ENCODE measurements around the gene EGFLAM.

The EGFLAM gene

DNA sequence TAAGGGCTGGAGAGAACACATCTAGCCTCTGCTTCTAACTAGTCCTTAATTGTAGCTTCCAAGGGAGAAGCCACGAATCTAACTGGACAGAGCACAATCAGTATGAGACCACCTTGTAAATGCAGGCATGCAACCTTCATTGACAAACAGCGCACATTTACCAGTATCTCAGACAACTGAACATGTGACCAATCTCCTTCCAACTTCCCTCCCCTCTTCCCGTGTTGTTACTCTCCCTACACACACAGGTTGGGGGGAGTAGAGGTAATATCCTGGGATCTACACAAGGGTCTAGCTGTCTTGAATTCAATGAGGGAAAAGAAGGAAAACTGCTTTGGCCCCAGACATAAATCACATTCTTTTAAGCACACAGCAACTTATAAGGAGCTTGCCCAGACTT lies 220.5 kb downstream of the EGFLAM start:
- no peak overlapping the region for H3K14ac ChIP-seq (ENCODE audit: low read length)
- H3K4me2 ChIP-seq (ENCODE audit: low read length), result no peak overlapping the region
- H3K79me2 ChIP-seq (ENCODE audit: control insufficient read depth, insufficient read depth, low read length, poor library complexity), result no peaks in the 10 kb centered on the region
- H4K8ac ChIP-seq (ENCODE audit: low read depth, low read length), result no peak overlapping the region
- no peak overlapping the region for H4K91ac ChIP-seq (ENCODE audit: low read depth, low read length)
- H3K4ac ChIP-seq (ENCODE audit: low read depth, low read length), result no peak overlapping the region
- H3K36me3 ChIP-seq (ENCODE audit: control insufficient read depth in 1 of 2, insufficient read depth in 2 of 2, low read length in 2 of 2), result peaks cover 0 to 6% of the 10 kb centered on the region in 2 experiments
- H2BK120ac ChIP-seq (ENCODE audit: insufficient read depth, low read length, poor library complexity), result no peak overlapping the region
- no peaks in the 10 kb centered on the region for H3K27me3 ChIP-seq (ENCODE audit: insufficient read depth, low read length)
- H3K4me3 ChIP-seq (ENCODE audit: low read depth, low read length), result no peak overlapping the region
- H3K18ac ChIP-seq (ENCODE audit: low read length), result no peak overlapping the region
- H2AK5ac ChIP-seq (ENCODE audit: low read length), result no peak overlapping the region
- DNase-seq, result no peak
- no peak overlapping the region for H4K12ac ChIP-seq (ENCODE audit: low read depth, low read length)
- H2BK5ac ChIP-seq (ENCODE audit: low read depth, low read length, poor library complexity), result no peak overlapping the region
- no peak overlapping the region for H3K9ac ChIP-seq (ENCODE audit: low read length)
- H3K23ac ChIP-seq (ENCODE audit: low read length), result no peak overlapping the region
- H3K27ac ChIP-seq (ENCODE audit: low read depth, low read length), result no peak overlapping the region
- H2AFZ ChIP-seq (ENCODE audit: insufficient read depth, low read length, poor library complexity), result no peak overlapping the region
- H3K79me1 ChIP-seq (ENCODE audit: low read length), result no peaks in the 10 kb centered on the region
- no CpG with 5 or more reads among the region's 3 CpGs for WGBS (ENCODE audit: extremely low coverage, insufficient coverage, insufficient read length)
- H2BK12ac ChIP-seq (ENCODE audit: low read length), result no peak overlapping the region
- no peaks in the 10 kb centered on the region for H3K9me3 ChIP-seq (ENCODE audit: insufficient read depth, low read depth, low read length)
- no peaks in the 10 kb centered on the region for H3K4me1 ChIP-seq (ENCODE audit: control insufficient read depth in 1 of 2, insufficient read depth in 2 of 2, low read length in 2 of 2)

- Histone ChIP-seq H3K23ac (ENCODE audit: low read length) (no peak overlapping the region), H3K27ac (ENCODE audit: low read depth, low read length) (no peak overlapping the region), H2AK5ac (ENCODE audit: low read length) (no peak overlapping the region), H3K4ac (ENCODE audit: low read depth, low read length) (no peak overlapping the region), H3K4me2 (ENCODE audit: low read length) (no peak overlapping the region), H3K36me3 (ENCODE audit: control insufficient read depth in 1 of 2, insufficient read depth in 2 of 2, low read length in 2 of 2) (peaks cover 0 to 8% of the 10 kb centered on the region in 2 experiments), H3K4me3 (ENCODE audit: low read depth, low read length) (no peak overlapping the region), H4K12ac (ENCODE audit: low read depth, low read length) (no peak overlapping the region), H3K14ac (ENCODE audit: low read length) (no peak overlapping the region), H3K79me1 (ENCODE audit: low read length) (no peaks in the 10 kb centered on the region), H4K91ac (ENCODE audit: low read depth, low read length) (no peak overlapping the region), H3K9me3 (ENCODE audit: insufficient read depth, low read depth, low read length) (no peaks in the 10 kb centered on the region), H4K8ac (ENCODE audit: low read depth, low read length) (no peak overlapping the region), H3K18ac (ENCODE audit: low read length) (no peak overlapping the region), H2BK12ac (ENCODE audit: low read length) (no peak overlapping the region), H3K27me3 (ENCODE audit: insufficient read depth, low read length) (no peaks in the 10 kb centered on the region), H2AFZ (ENCODE audit: insufficient read depth, low read length, poor library complexity) (no peak overlapping the region), H2BK5ac (ENCODE audit: low read depth, low read length, poor library complexity) (no peak overlapping the region), H3K9ac (ENCODE audit: low read length) (no peak overlapping the region), H3K4me1 (ENCODE audit: control insufficient read depth in 1 of 2, insufficient read depth in 2 of 2, low read length in 2 of 2) (no peaks in the 10 kb centered on the region), H2BK120ac (ENCODE audit: insufficient read depth, low read length, poor library complexity) (no peak overlapping the region), H3K79me2 (ENCODE audit: control insufficient read depth, insufficient read depth, low read length, poor library complexity) (no peaks in the 10 kb centered on the region)
- no CpG with 5 or more reads among the region's 6 CpGs for WGBS (ENCODE audit: extremely low coverage, insufficient coverage, insufficient read length)
- no peak for DNase-seq
Observed at GRCh38 chr5:38479315-38479904, 221.1 kb downstream of the EGFLAM start.

DNA sequence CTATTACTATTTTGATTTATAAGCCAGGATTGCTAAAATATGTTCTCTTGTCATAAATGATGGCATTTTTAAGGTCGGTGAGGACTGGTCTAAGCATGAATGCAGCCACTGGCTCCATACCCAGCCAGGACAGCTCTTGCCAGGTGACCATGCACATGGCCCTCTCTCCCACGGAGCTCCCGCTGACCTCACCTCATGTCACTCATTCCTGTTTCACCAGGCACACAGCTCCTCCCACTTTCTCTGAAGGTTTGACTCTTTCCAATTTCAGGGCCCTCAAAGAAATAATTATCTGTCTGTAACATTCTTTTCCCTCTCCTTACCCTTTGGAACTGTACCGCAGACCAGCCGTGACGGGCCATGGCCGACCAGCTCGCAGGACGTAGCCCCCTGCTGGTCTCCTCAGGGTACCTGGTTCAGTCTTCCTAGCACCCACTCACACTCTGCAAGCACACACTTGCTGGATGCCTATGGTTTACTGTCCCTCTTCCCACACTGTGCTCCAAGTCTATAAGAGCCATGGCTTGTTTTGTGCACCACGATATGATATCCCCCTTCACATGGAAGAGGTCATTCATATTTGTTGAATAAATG lies 225.5 kb downstream of the EGFLAM start:
- Histone ChIP-seq H3K9me3 (ENCODE audit: insufficient read depth, low read depth, low read length) (no peaks in the 10 kb centered on the region), H3K27me3 (ENCODE audit: insufficient read depth, low read length) (no peaks in the 10 kb centered on the region), H3K79me2 (ENCODE audit: control insufficient read depth, insufficient read depth, low read length, poor library complexity) (no peaks in the 10 kb centered on the region)

GRCh38 chr5:38494175-38494574 lies 235.8 kb downstream of the EGFLAM start:
- no peak overlapping the region for H3K18ac ChIP-seq (ENCODE audit: low read length)
- no peaks in the 10 kb centered on the region for H3K79me2 ChIP-seq (ENCODE audit: control insufficient read depth, insufficient read depth, low read length, poor library complexity)
- no peak overlapping the region for H4K8ac ChIP-seq (ENCODE audit: low read depth, low read length)
- H4K12ac ChIP-seq (ENCODE audit: low read depth, low read length), result no peak overlapping the region
- no peak overlapping the region for H2AFZ ChIP-seq (ENCODE audit: insufficient read depth, low read length, poor library complexity)
- H2BK120ac ChIP-seq (ENCODE audit: insufficient read depth, low read length, poor library complexity), result no peak overlapping the region
- H3K9ac ChIP-seq (ENCODE audit: low read length), result no peak overlapping the region
- DNase-seq, result no peak
- no peak overlapping the region for H4K91ac ChIP-seq (ENCODE audit: low read depth, low read length)
- peaks cover 10 to 20% of the 10 kb centered on the region in 2 experiments for H3K36me3 ChIP-seq (ENCODE audit: control insufficient read depth in 1 of 2, insufficient read depth in 2 of 2, low read length in 2 of 2)
- no peaks in the 10 kb centered on the region for H3K9me3 ChIP-seq (ENCODE audit: insufficient read depth, low read depth, low read length)
- no peak overlapping the region for H2BK12ac ChIP-seq (ENCODE audit: low read length)
- H3K79me1 ChIP-seq (ENCODE audit: low read length), result no peaks in the 10 kb centered on the region
- H2BK5ac ChIP-seq (ENCODE audit: low read depth, low read length, poor library complexity), result no peak overlapping the region
- H3K27ac ChIP-seq (ENCODE audit: low read depth, low read length), result no peak overlapping the region
- H2AK5ac ChIP-seq (ENCODE audit: low read length), result no peak overlapping the region
- no peaks in the 10 kb centered on the region for H3K4me1 ChIP-seq (ENCODE audit: control insufficient read depth in 1 of 2, insufficient read depth in 2 of 2, low read length in 2 of 2)
- no peak overlapping the region for H3K4ac ChIP-seq (ENCODE audit: low read depth, low read length)
- H3K23ac ChIP-seq (ENCODE audit: low read length), result no peak overlapping the region
- no peak overlapping the region for H3K4me2 ChIP-seq (ENCODE audit: low read length)
- no CpG with 5 or more reads among the region's 6 CpGs for WGBS (ENCODE audit: extremely low coverage, insufficient coverage, insufficient read length)
- no peaks in the 10 kb centered on the region for H3K27me3 ChIP-seq (ENCODE audit: insufficient read depth, low read length)
- H3K14ac ChIP-seq (ENCODE audit: low read length), result no peak overlapping the region
- no peak overlapping the region for H3K4me3 ChIP-seq (ENCODE audit: low read depth, low read length)

More for the DNA sequence above, 225.5 kb downstream of the EGFLAM start:
- Histone ChIP-seq H4K8ac (ENCODE audit: low read depth, low read length) (no peak overlapping the region), H3K4me2 (ENCODE audit: low read length) (no peak overlapping the region), H3K79me1 (ENCODE audit: low read length) (no peaks in the 10 kb centered on the region), H3K36me3 (ENCODE audit: control insufficient read depth in 1 of 2, insufficient read depth in 2 of 2, low read length in 2 of 2) (peaks cover 2 to 17% of the 10 kb centered on the region in 2 experiments), H2BK12ac (ENCODE audit: low read length) (no peak overlapping the region), H3K4me3 (ENCODE audit: low read depth, low read length) (no peak overlapping the region), H2AFZ (ENCODE audit: insufficient read depth, low read length, poor library complexity) (no peak overlapping the region), H3K4ac (ENCODE audit: low read depth, low read length) (no peak overlapping the region), H2BK5ac (ENCODE audit: low read depth, low read length, poor library complexity) (no peak overlapping the region), H2AK5ac (ENCODE audit: low read length) (no peak overlapping the region), H4K12ac (ENCODE audit: low read depth, low read length) (no peak overlapping the region), H3K9ac (ENCODE audit: low read length) (no peak overlapping the region), H3K4me1 (ENCODE audit: control insufficient read depth in 1 of 2, insufficient read depth in 2 of 2, low read length in 2 of 2) (no peaks in the 10 kb centered on the region), H3K14ac (ENCODE audit: low read length) (no peak overlapping the region), H3K18ac (ENCODE audit: low read length) (no peak overlapping the region), H2BK120ac (ENCODE audit: insufficient read depth, low read length, poor library complexity) (no peak overlapping the region), H4K91ac (ENCODE audit: low read depth, low read length) (no peak overlapping the region), H3K23ac (ENCODE audit: low read length) (no peak overlapping the region), H3K27ac (ENCODE audit: low read depth, low read length) (no peak overlapping the region)
- no CpG with 5 or more reads among the region's 10 CpGs for WGBS (ENCODE audit: extremely low coverage, insufficient coverage, insufficient read length)
- DNase-seq, result no peak
